Ovary (tissue), 3 donors: ENCODE data around the gene FGD4.

Source experiments
- EP300 ChIP-seq: sonication (generic); formaldehyde crosslinking; IDR thresholded peaks from one replicate; pipeline ENCODE4 v1.6.1; 2017; ENCODE audit warnings: antibody characterized with exemption
- POLR2A ChIP-seq: fragments of 450-650 bp; IDR thresholded peaks from one replicate; pipeline ENCODE4 v1.6.1; 2017; ENCODE audit warnings: antibody characterized with exemption, mild to moderate bottlenecking, moderate library complexity
- TF ChIP-seq, protein P1 (sequence below), 3 donors: fragments of 450-650 bp in 2 of 3; fragments of 200-600 bp in 1 of 3; IDR thresholded peaks; one replicate each; pipeline versions ENCODE4 v1.5.1 to v1.8.0; 2016 to 2022; ENCODE audit warnings: antibody characterized with exemption in 3 of 3, mild to moderate bottlenecking in 1 of 3
- donor health status: DM: no; HTN: no; CAD: no.

DNA sequence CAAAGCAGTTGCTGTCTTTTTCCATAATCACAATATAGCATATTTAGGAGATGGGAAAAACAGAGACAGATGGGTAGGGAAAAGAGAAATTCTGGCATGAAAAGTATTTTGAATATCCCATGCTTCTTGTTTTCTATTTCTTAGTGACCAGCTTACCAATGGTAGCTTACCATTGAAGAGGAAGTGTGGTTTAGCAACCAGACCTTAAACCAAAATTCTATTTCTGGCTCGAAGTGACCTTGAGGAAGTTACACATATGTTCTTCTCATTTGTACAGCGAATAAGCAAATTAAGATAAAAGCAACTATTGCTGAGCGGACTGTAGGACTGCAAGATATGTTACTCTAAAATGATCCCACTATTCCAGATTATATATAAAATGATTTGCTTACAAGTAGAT lies 82.9 kb downstream of the FGD4 start:
- TF ChIP-seq, protein P1, sequence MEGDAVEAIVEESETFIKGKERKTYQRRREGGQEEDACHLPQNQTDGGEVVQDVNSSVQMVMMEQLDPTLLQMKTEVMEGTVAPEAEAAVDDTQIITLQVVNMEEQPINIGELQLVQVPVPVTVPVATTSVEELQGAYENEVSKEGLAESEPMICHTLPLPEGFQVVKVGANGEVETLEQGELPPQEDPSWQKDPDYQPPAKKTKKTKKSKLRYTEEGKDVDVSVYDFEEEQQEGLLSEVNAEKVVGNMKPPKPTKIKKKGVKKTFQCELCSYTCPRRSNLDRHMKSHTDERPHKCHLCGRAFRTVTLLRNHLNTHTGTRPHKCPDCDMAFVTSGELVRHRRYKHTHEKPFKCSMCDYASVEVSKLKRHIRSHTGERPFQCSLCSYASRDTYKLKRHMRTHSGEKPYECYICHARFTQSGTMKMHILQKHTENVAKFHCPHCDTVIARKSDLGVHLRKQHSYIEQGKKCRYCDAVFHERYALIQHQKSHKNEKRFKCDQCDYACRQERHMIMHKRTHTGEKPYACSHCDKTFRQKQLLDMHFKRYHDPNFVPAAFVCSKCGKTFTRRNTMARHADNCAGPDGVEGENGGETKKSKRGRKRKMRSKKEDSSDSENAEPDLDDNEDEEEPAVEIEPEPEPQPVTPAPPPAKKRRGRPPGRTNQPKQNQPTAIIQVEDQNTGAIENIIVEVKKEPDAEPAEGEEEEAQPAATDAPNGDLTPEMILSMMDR (IDR thresholded peaks at IDR 0.05), result no peak
- no peak for TF ChIP-seq POLR2A
- no peak for TF ChIP-seq EP300
